ENCODE measurements around the gene DPEP2NB.
"Not testable (repeated sequence)": the region's sequence is repeated elsewhere in the genome, so short reads cannot be mapped to it uniquely, and the experiment has no call there.

DPEP2NB gene

GRCh38 chr16:67979955-67980678 is 35.6 kb downstream of the DPEP2NB start, which contains the start of gene DPEP3:
Gene DPEP3, minus strand, starts transcription at chr16:67980499. Its CDS starts 119 bp downstream, at chr16:67980380.
- no peak for DNase-seq

- no peak for DNase-seq
These were observed 38.1 kb downstream of the DPEP2NB start for GRCh38 chr16:67977469-67978227.

- DNase-seq = no peak
These were observed 38.7 kb downstream of the DPEP2NB start for GRCh38 chr16:67977005-67977404.

DNA sequence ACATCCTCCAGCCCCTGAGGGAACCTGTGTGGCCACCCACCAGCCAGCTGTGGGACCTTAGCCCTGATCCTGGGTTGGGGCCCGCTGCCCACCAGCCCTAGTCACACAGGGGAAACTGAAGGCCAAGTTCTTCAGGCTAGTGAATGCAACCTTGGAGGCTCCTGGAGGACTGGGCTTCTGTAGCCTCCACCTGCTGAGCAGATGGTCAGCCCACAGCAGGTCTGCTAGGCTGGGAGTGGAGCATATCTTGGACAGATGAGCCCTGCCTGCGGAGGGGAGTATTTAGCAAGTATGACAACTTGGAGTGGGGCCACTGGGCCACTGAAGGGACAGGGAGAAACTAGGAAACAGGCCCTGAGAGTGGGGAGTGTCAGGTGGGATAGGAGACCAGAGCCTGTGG is 39.5 kb downstream of the DPEP2NB start:
- DNase-seq = no peak

DNA sequence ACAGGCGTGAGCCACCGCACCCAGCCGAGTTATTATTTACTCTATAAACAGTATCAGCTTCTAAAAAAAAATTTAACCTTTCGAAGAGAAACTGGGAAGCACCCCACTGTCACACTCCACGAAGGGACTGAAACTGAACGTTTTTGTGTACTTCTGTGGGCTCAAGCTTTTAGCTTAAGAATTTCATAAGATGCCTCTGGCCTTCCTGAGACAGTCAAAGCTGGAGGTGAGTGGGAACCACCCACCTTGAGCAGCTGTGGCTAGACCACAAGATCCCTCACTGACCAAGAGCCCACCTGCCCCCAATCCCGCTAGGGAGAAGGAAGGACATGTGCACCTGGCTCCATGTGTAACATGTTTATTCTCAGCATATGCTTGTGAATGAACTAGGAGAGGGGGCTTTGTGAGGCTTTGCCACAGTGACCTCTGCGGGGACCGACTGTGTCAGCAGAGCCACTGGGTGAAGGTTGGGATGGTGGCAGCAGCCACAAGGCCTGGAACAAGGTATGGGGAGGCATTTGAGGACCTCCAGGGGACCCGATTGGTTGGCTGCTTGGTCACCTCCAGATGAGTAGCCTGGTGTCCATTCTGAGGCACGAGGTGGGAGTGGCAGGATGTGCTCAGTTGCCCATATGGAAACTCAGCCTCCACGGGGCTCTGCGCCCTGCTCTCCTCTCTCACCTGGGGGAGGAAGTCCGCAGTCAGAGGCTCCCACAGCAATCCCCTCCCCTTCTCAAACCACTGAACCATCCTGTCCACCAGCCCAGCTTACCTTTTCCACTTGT is 40.2 kb downstream of the DPEP2NB start:
- DNase-seq = no peak

DNA sequence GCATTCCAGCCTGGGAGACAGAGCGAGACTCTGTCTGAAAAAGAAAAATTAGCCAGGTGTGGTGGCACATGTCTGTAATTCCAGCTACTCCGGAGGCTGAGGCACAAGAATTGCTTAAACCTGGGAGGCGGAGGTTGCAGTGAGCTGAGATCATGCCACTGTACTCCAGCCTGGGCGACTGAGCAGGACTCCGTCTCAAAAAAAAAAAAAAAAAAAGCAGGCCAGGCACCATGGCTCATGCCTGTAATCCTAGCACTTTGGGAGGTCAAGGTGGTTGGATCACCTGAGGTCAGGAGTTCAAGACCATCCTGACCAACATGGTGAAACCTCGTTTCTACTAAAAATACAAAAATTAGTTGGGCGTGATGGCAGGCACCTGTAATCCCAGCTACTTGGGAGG is 43.4 kb downstream of the DPEP2NB start:
- DNase-seq = not testable (repeated sequence)

DNA sequence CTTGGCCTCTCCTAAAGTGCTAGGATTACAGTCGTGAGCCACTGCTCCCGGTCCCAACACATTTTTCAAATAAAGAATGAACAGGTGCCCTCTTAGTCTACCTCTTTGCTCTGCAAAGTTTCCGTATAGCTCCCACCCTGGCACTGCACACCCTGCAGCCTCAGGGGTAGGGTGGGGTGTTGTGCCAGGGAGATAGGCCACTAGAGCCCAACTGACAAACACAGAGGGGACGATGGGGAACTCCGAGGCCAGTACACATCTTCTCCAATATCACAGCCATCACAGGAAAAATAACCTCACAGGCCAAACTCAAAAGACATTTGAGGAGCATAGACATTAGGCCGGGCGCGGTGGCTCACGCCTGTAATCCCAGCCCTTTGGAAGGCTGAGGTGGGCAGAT is 44.6 kb downstream of the DPEP2NB start:
- no peak for DNase-seq

DNA sequence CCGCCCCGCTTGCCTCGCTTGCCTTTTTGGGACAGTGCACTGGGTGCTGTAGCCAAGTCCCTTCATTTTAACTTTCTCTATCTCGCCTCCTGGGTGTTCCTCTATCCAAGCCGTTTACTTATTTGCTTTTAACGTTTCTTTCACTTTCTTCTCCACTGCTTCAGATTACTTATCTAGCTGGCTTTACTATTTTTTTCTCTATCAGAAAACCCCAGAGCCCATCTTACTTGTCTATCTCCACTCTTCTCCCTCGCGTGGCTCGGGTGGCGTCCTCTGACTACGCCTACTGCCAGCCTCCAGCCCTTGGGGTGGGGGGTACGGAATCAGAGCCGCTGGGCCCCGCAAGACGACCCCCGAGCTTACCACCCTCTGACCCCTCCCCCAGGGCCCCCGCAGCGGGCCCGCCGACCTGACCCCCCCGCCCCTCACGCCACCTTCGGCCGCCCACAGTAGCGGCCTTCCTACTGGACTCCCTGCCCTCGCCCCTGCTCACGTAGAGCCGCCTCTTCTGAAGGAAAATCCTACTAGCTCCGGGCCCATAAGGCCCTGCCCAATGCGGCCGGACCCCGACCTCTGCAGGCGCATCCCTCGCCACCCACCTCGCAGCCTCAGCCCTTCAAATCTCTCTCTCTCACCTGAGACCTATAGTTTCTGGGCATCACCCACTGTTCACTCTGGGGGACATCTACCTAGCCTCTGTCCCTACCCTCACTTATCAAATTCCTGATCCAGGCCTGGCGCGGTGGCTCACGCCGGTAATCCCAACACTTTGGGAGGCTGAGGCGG is 46.3 kb downstream of the DPEP2NB start:
- peak in 1 of 2 donors; percentile 37 for DNase-seq

- DNase-seq = peak; percentile 86 to 91
These were observed 47.1 kb downstream of the DPEP2NB start, which contains the start of gene SLC12A4 for GRCh38 chr16:67968400-67969253. Gene SLC12A4, minus strand, starts transcription at chr16:67968637. Its CDS starts 84 bp downstream, at chr16:67968553.

- DNase-seq = no peak
These were observed 47.7 kb downstream of the DPEP2NB start for GRCh38 chr16:67967958-67968399.

GRCh38 chr16:67967183-67967957 is 48.3 kb downstream of the DPEP2NB start:
- peak in 1 of 2 donors; percentile 33 for DNase-seq

GRCh38 chr16:67966549-67967182 is 49.0 kb downstream of the DPEP2NB start:
- DNase-seq = no peak

DNA sequence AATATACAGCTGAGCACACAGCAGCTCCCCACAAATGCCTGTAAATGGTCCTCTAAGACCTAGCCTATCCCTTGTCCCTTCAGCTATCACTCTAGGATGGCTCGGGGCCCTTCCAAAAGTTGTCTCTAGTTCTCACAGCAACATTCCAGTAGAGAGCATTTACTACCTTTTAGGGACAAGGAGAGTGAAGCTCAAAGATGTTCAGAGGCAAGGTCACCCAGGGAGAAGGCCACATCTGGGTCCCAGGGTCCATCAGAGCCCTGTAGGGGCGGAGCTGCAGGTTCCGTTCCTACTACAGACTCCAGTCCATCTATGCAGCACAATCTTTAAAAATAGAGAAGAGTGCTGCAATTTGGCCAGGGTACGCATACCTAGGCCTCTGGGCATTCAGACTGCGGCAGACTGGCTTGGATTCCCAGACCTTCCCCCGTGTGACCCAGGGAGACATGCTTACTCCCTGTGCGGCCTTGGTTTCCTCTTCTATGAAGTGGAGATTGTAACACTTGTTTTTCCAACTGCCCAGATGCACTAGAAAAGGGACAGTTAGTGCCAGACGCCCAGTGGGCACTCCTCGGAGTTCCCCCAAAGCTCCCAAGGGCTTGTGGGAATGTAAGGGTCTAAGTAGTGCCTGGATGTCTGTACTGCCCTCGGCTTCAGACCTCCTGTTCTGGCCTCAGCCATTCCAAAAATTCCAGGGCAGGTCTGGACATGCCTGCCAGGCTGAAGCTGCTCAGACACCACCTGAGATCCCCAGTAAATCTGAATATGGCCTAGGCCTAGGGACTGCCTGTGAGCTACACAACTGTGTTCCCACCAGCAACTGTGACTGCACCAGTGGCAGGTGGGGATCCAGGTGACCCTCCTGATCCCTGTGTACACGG is 49.8 kb downstream of the DPEP2NB start:
- no peak for DNase-seq

- DNase-seq = no peak
These were observed 51.1 kb downstream of the DPEP2NB start for GRCh38 chr16:67964477-67965131.

GRCh38 chr16:67963662-67964321 is 51.9 kb downstream of the DPEP2NB start:
- DNase-seq = no peak

All from CD4-positive, alpha-beta T cell treated with Interleukin-4 for 1 hour (primary cell).